ENCODE data around the gene ASZ1.

Gene ASZ1

GRCh38 chr7:117325836-117326235 is 101.5 kb downstream of the ASZ1 start:
- Histone ChIP-seq H3K4me2 (ENCODE audit: low read depth, low read length, poor library complexity, severe bottlenecking) (no peak overlapping the region), H3K9me2 (replicated peaks; ENCODE audit: insufficient read depth, low read length) (no peaks in the 10 kb centered on the region), H3K27me3 (ENCODE audit: low read length) (no peaks in the 10 kb centered on the region), H3K4me3 (ENCODE audit: insufficient read depth, low read length, poor library complexity, severe bottlenecking) (no peak overlapping the region), H2AFZ (ENCODE audit: low read depth, low read length, severe bottlenecking) (no peak overlapping the region), H3K9ac (ENCODE audit: low read length) (no peak overlapping the region), H3F3A (ENCODE audit: insufficient read depth) (no peaks in the 10 kb centered on the region), H3K9me3 (ENCODE audit: insufficient read depth, low read length) (no peaks in the 10 kb centered on the region), H3K27ac (ENCODE audit: low read depth, low read length) (no peak overlapping the region), H4K20me1 (ENCODE audit: low read depth, low read length) (no peaks in the 10 kb centered on the region), H3K36me3 (ENCODE audit: low read length) (no peaks in the 10 kb centered on the region), H3K79me2 (ENCODE audit: insufficient read depth, low read length) (no peaks in the 10 kb centered on the region)
- TF ChIP-seq, protein P1, sequence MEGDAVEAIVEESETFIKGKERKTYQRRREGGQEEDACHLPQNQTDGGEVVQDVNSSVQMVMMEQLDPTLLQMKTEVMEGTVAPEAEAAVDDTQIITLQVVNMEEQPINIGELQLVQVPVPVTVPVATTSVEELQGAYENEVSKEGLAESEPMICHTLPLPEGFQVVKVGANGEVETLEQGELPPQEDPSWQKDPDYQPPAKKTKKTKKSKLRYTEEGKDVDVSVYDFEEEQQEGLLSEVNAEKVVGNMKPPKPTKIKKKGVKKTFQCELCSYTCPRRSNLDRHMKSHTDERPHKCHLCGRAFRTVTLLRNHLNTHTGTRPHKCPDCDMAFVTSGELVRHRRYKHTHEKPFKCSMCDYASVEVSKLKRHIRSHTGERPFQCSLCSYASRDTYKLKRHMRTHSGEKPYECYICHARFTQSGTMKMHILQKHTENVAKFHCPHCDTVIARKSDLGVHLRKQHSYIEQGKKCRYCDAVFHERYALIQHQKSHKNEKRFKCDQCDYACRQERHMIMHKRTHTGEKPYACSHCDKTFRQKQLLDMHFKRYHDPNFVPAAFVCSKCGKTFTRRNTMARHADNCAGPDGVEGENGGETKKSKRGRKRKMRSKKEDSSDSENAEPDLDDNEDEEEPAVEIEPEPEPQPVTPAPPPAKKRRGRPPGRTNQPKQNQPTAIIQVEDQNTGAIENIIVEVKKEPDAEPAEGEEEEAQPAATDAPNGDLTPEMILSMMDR (IDR thresholded peaks at IDR 0.05; ENCODE audit: insufficient read depth, low read length, poor library complexity, severe bottlenecking): no peak
- TF ChIP-seq EZH2phosphoT487 (conservative IDR thresholded peaks at IDR 0.05; ENCODE audit: low read length): no peak

GRCh38 chr7:117324960-117325359 is 102.3 kb downstream of the ASZ1 start:
- TF ChIP-seq EZH2phosphoT487 (conservative IDR thresholded peaks at IDR 0.05; ENCODE audit: low read length): no peak
- TF ChIP-seq, protein P1 (IDR thresholded peaks at IDR 0.05; ENCODE audit: insufficient read depth, low read length, poor library complexity, severe bottlenecking): no peak
- H2AFZ ChIP-seq (ENCODE audit: low read depth, low read length, severe bottlenecking): no peak overlapping the region
- H4K20me1 ChIP-seq (ENCODE audit: low read depth, low read length): no peaks in the 10 kb centered on the region
- no peaks in the 10 kb centered on the region for H3K9me2 ChIP-seq (replicated peaks; ENCODE audit: insufficient read depth, low read length)
- H3K36me3 ChIP-seq (ENCODE audit: low read length): no peaks in the 10 kb centered on the region
- no peak overlapping the region for H3K4me3 ChIP-seq (ENCODE audit: insufficient read depth, low read length, poor library complexity, severe bottlenecking)
- H3K9me3 ChIP-seq (ENCODE audit: insufficient read depth, low read length): no peaks in the 10 kb centered on the region
- H3K4me2 ChIP-seq (ENCODE audit: low read depth, low read length, poor library complexity, severe bottlenecking): no peak overlapping the region
- H3K9ac ChIP-seq (ENCODE audit: low read length): no peak overlapping the region
- H3K79me2 ChIP-seq (ENCODE audit: insufficient read depth, low read length): no peaks in the 10 kb centered on the region
- no peaks in the 10 kb centered on the region for H3K27me3 ChIP-seq (ENCODE audit: low read length)
- no peaks in the 10 kb centered on the region for H3F3A ChIP-seq (ENCODE audit: insufficient read depth)
- no peak overlapping the region for H3K27ac ChIP-seq (ENCODE audit: low read depth, low read length)

GRCh38 chr7:117323851-117324711 is 103.2 kb downstream of the ASZ1 start:
- no peak overlapping the region for H2AFZ ChIP-seq (ENCODE audit: low read depth, low read length, severe bottlenecking)
- no peak overlapping the region for H3K4me2 ChIP-seq (ENCODE audit: low read depth, low read length, poor library complexity, severe bottlenecking)
- H3K27ac ChIP-seq (ENCODE audit: low read depth, low read length): no peak overlapping the region

More at GRCh38 chr7:117323851-117324711, 103.2 kb downstream of the ASZ1 start:
- Histone ChIP-seq H3K27me3 (ENCODE audit: low read length) (no peaks in the 10 kb centered on the region), H4K20me1 (ENCODE audit: low read depth, low read length) (no peaks in the 10 kb centered on the region), H3K4me3 (ENCODE audit: insufficient read depth, low read length, poor library complexity, severe bottlenecking) (no peak overlapping the region), H3K9ac (ENCODE audit: low read length) (no peak overlapping the region), H3K36me3 (ENCODE audit: low read length) (no peaks in the 10 kb centered on the region), H3K9me2 (replicated peaks; ENCODE audit: insufficient read depth, low read length) (no peaks in the 10 kb centered on the region), H3K9me3 (ENCODE audit: insufficient read depth, low read length) (no peaks in the 10 kb centered on the region), H3F3A (ENCODE audit: insufficient read depth) (no peaks in the 10 kb centered on the region), H3K79me2 (ENCODE audit: insufficient read depth, low read length) (no peaks in the 10 kb centered on the region)
- no peak for TF ChIP-seq EZH2phosphoT487 (conservative IDR thresholded peaks at IDR 0.05; ENCODE audit: low read length)
- TF ChIP-seq, protein P1 (IDR thresholded peaks at IDR 0.05; ENCODE audit: insufficient read depth, low read length, poor library complexity, severe bottlenecking): no peak
